Measurements from ENCODE around the gene ITK.

- no peak for TF ChIP-seq CTCF (IDR thresholded peaks at IDR 0.05)
- no peak for TF ChIP-seq POLR2A (IDR thresholded peaks at IDR 0.05)
Observed at GRCh38 chr5:157232706-157233105, 52.1 kb downstream of the ITK start.

Data from transverse colon (tissue), 3 donors.